Erythroblast (primary cell): ENCODE data around the gene TAS2R1.

Source experiments
- GATA1 ChIP-seq: IDR thresholded peaks from 2 replicates; pipeline ENCODE4 v1.6.1; 2011; ENCODE audit warnings: low read depth, mild to moderate bottlenecking, control low read depth, low read length, moderate library complexity
- POLR2A ChIP-seq: IDR thresholded peaks from 2 replicates; pipeline ENCODE4 v1.6.1; 2011; ENCODE audit warnings: mild to moderate bottlenecking, low read length

DNA sequence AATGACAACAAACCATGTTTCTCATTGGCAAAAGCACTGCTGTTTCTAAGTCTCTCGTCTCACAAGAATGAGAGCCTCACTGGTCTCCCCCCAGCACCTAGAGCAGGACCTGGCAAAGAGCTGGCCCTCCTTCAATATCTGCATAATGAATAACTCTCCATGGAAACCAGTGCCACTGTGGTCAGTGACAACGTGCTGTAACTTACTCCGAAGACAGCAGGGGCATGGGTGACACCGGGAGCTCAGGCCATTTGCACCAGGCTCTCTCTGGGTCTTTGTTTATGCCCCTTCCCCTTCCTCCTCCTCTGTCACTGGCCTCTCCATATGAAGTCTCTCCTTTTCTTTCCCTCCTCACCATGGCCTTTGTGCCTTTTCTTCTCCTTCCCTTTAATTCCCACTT, 33.3 kb downstream of the TAS2R1 start:
- TF ChIP-seq POLR2A, result no peak
- no peak for TF ChIP-seq GATA1
